GM21717 (cell line): Measurements from ENCODE around the gene SLC35A3.

Source experiments
- ATAC-seq: cut with Tn5 transposase; IDR thresholded peaks from one replicate; pipeline ENCODE4 v1.9.1; 2021; ENCODE audit warnings: mild to moderate bottlenecking, moderate library complexity; ENCODE audit not compliant: unreplicated experiment

Gene SLC35A3

DNA sequence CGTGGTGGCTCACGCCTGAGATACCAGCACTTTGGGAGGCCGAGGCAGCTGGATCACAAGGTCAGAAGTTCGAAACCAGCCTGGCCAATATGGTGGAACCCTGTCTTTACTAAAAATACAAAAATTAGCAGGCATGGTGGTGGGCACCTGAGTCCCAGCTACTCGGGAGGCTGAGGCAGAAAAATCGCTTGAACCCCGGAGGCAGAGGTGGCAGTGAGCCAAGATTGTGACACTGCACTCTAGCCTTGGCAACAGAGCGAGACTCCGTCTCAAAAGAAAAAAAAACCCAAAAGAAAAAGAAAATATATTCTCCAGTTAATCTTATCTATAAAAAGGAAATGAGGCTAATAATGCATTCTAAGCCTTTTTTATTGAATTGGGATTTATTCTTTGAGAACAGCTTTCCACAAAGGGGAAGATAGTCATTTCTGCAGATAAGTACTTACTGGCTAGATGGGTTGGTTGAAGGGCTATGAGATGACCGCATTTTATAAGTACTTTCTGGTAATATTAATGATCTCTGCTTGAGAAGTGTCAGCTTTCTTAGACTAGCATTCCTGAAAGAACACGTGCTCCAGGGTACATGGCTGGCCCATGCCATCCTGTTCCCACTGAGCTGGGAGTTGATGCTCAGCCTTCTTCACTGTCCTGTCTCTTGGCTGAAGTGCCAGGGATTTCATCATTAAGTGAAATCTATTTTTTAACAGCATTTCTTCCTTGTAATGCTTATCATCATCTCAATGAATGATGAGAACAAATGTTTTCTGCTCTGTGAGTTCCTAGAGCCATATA, 105.0 kb downstream of the SLC35A3 start:
- no peak for ATAC-seq

DNA sequence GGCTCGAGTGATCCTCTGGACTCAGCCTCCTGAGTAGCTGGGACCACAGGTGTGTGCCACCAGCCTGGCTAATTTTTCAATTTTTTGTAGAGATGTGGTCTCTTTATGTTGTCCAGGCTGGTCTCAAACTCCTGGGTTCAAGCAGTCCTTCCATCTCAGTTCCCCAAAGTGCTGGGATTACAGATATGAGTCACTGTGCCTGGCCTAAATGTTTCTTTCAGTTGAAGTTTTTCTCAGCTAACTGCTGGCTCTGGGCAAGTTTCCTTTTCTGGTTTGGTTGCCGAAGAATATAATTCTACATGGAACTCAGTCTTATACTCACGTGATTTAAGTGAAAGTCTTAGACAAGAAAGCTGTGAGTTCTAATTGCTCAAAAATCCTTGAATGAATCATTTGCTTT, 106.0 kb downstream of the SLC35A3 start:
- ATAC-seq, result peak; percentile 58

DNA sequence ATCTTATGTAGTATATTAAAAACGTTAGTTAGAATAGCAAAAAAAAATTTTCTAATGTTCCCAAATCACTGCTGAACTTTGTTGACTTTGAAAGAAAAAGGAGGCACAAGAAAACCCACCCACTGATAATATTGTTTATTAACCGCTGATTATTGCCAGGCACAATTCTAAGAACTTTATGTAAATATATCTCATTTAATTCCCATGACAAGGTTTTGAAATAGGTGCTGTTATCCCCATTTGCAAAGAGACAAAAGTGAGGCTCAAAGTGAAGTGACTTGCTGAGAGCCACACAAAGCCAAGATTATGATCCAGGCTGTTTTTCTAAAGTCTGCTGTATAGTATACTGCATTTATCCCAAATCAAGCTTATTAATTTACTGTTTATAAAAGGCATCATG, 106.5 kb downstream of the SLC35A3 start:
- ATAC-seq, result no peak

DNA sequence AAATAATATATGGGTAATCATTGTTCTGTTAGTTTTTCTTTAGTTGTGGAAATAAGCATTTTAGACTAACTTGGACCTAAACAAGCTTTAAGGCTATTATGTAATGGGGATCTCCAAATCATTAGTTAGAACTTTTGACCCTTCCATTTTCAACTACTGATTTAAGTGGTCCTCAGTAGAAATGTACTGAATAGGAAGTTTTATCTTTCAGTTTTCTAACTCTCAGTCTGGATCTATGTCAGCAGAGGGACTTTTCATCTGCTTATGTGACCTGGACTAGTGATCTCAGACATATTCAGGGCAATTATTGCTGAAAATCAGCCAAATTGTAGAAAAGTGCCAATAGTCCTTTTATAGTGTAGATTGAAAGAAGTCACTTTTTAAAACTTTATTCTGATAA, 106.9 kb downstream of the SLC35A3 start:
- ATAC-seq, result peak; percentile 61

DNA sequence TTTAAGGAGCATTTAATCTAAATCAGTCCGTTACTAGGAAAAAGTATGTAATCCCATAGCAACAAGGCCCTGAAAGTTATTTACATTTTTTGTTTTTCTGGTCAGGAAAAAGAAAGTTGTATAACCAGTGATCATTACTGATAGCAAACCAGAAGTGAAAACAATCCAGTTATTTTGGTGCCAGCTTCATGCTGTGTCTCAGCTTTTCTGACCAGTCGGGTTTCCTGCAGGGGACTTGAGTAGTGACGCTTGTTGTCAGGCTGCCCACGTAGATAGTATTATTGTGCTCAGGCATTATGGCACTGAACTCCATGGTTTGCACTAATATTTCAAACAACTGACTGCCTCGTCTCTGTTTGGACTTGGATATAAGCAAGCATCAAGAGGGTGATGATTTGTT, 107.7 kb downstream of the SLC35A3 start:
- ATAC-seq, result peak; percentile 61

DNA sequence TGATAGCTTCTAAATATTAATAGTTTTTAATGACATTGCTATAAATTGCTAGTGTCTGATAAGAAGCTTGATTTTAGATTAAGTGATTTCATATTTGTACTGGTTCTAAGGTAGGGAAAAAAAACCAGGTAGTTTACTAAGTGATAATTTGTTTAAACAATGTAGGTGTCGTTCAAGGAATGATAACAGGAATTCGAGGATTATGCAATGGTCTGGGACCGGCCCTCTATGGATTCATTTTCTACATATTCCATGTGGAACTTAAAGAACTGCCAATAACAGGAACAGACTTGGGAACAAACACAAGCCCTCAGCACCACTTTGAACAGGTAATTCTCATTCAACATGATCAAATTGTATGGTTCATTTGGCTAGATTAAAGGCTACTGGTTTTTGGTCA, 110.5 kb downstream of the SLC35A3 start:
- no peak for ATAC-seq
